Activated naive CD8-positive, alpha-beta T cell treated with anti-CD3 and anti-CD28 coated beads, Interleukin-2, amount 50 U/mL, for 16 hours (primary cell): ENCODE results near the gene KRT85.
A peak's percentile ranks its signal among the peaks of the same experiment; 100 is the strongest.
"Not testable (repeated sequence)": the region's sequence is repeated elsewhere in the genome, so short reads cannot be mapped to it uniquely, and the experiment has no call there.

ENCODE experiments used
- DNase-seq: peaks from one replicate; pipeline ENCODE4 v3.0.0-alpha.2; 2020; ENCODE audit warnings: low read depth, low spot score

Gene KRT85

GRCh38 chr12:52349196-52349595 lies 18.1 kb downstream of the KRT85 start:
- no peak for DNase-seq

- no peak for DNase-seq
Measured at GRCh38 chr12:52347551-52348510, 19.4 kb downstream of the KRT85 start.

GRCh38 chr12:52347016-52347415 lies 20.3 kb downstream of the KRT85 start:
- DNase-seq: no peak

- no peak for DNase-seq
Measured at GRCh38 chr12:52346593-52346992, 20.7 kb downstream of the KRT85 start.

GRCh38 chr12:52345041-52345440 lies 22.2 kb downstream of the KRT85 start:
- DNase-seq: not testable (repeated sequence)

GRCh38 chr12:52344111-52344510 lies 23.2 kb downstream of the KRT85 start:
- DNase-seq: no peak

GRCh38 chr12:52343550-52343949 lies 23.7 kb downstream of the KRT85 start:
- DNase-seq: no peak

- no peak for DNase-seq
Measured at GRCh38 chr12:52342781-52343490, 24.3 kb downstream of the KRT85 start.

GRCh38 chr12:52341066-52341580 lies 26.2 kb downstream of the KRT85 start:
- no peak for DNase-seq

- DNase-seq: no peak
Measured at GRCh38 chr12:52338241-52338960, 28.9 kb downstream of the KRT85 start.

- no peak for DNase-seq
Measured at GRCh38 chr12:52337054-52337453, 30.2 kb downstream of the KRT85 start.

- DNase-seq: no peak
Measured at GRCh38 chr12:52336641-52337040, 30.6 kb downstream of the KRT85 start.

GRCh38 chr12:52335598-52336262 lies 31.6 kb downstream of the KRT85 start:
- no peak for DNase-seq

GRCh38 chr12:52334185-52334584 lies 33.1 kb downstream of the KRT85 start:
- DNase-seq: no peak

GRCh38 chr12:52333321-52333720 lies 34.0 kb downstream of the KRT85 start:
- DNase-seq: no peak

GRCh38 chr12:52332381-52332780 lies 34.9 kb downstream of the KRT85 start:
- DNase-seq: no peak

GRCh38 chr12:52331833-52332232 lies 35.4 kb downstream of the KRT85 start:
- DNase-seq: no peak

- no peak for DNase-seq
Measured at GRCh38 chr12:52331039-52331438, 36.2 kb downstream of the KRT85 start.

GRCh38 chr12:52327830-52328500 lies 39.3 kb downstream of the KRT85 start:
- no peak for DNase-seq

- DNase-seq: peak; percentile 46
Measured at GRCh38 chr12:52327052-52327829, 40.0 kb downstream of the KRT85 start.
